Panc1 (cell line): ENCODE results near the gene INAFM1. TPM values are rescaled to one million over a fixed set of nuclear protein-coding genes. Genes with fewer than 3 reads are reported as not detected.

Experiments used
- ATAC-seq: fragments of 200-7000 bp; cut with Tn5 transposase; 2 replicates; pipeline ENCODE4 v1.9.1; 2020; ENCODE audit warnings: mild to moderate bottlenecking, moderate library complexity
- BruUV-seq: library from RNA; stranded (reverse); fragments of 400-500 nt; replicated peaks from 2 replicates; lab custom pipeline; 2021; lab: Mats Ljungman, UMichigan
- CTCF ChIA-PET: fragments of 300-600 bp; sonication (Branson Sonifier 250); formaldehyde crosslinking; loops from one replicate; lab custom pipeline; 2022; ENCODE audit warnings: antibody characterized with exemption; lab: Charles Lee
- POLR2A ChIA-PET: fragments of 300-600 bp; sonication (Branson Sonifier 250); formaldehyde crosslinking; loops from one replicate; lab custom pipeline; 2022; ENCODE audit warnings: antibody characterized with exemption; lab: Charles Lee
- DNase-seq: peaks from one replicate; pipeline ENCODE4 v3.0.0-alpha.2; 2010; ENCODE audit warnings: low read depth, low spot score
- H3K27ac ChIP-seq: 2 replicates; pipeline ENCODE4 v1.5.1; 2011; ENCODE audit warnings: mild to moderate bottlenecking, low read length, inconsistent platforms
- H3K27me3 ChIP-seq: fragments of 200-500 bp; sonication (Bioruptor generic); 2 replicates; pipeline ENCODE4 v1.6.0; 2014; ENCODE audit warnings: low read length, inconsistent platforms; ENCODE audit not compliant: control insufficient read depth, insufficient read depth
- H3K36me3 ChIP-seq: fragments of 200-500 bp; sonication (Bioruptor generic); 2 replicates; pipeline ENCODE4 v1.5.1; 2014; ENCODE audit warnings: inconsistent platforms, mild to moderate bottlenecking, low read length, moderate library complexity; ENCODE audit not compliant: control insufficient read depth, insufficient read depth
- H3K4me1 ChIP-seq: 2 replicates; pipeline ENCODE4 v1.5.1; 2011; ENCODE audit warnings: inconsistent platforms, mild to moderate bottlenecking, low read length, moderate library complexity; ENCODE audit not compliant: control insufficient read depth, insufficient read depth
- H3K4me3 ChIP-seq, 2 experiments: 2 replicates each; pipeline ENCODE4 v1.5.1; 2011 to 2012; ENCODE audit warnings: low read depth in 2 of 2, low read length in 2 of 2, mild to moderate bottlenecking in 2 of 2, inconsistent platforms in 1 of 2, moderate library complexity in 1 of 2
- H3K9me3 ChIP-seq: fragments of 200-500 bp; sonication (Bioruptor generic); 2 replicates; pipeline ENCODE4 v1.5.1; 2014; ENCODE audit warnings: low read depth, mild to moderate bottlenecking, inconsistent platforms, low read length, moderate library complexity; ENCODE audit not compliant: control insufficient read depth, insufficient read depth
- POLR2AphosphoS5 ChIP-seq: IDR thresholded peaks from 2 replicates; pipeline ENCODE4 v1.6.1; 2012; ENCODE audit warnings: mild to moderate bottlenecking, low read depth, low read length, moderate library complexity
- REST ChIP-seq, 2 experiments: IDR thresholded peaks; 2 replicates each; pipeline ENCODE4 v1.6.1; 2011 to 2012; ENCODE audit warnings: low read depth in 2 of 2, control low read depth in 1 of 2, low read length in 1 of 2, mild to moderate bottlenecking in 1 of 2, moderate library complexity in 1 of 2; ENCODE audit not compliant: insufficient read depth in 1 of 2
- SIN3A ChIP-seq: IDR thresholded peaks from 2 replicates; pipeline ENCODE4 v1.6.1; 2012; ENCODE audit warnings: low read depth, mild to moderate bottlenecking, low read length, moderate library complexity, borderline replicate concordance; ENCODE audit not compliant: insufficient read depth
- TCF7L2 ChIP-seq: IDR thresholded peaks from 2 replicates; pipeline ENCODE4 v1.6.1; 2011; ENCODE audit warnings: mild to moderate bottlenecking, low read depth, low read length, inconsistent platforms
- in situ Hi-C: cut with HindIII; loops from 2 replicates; pipeline ENCODE4 v1.10.0; 2016; ENCODE audit warnings: low sequenced_read_pairs, low pct_unique_long_range_greater_than_20kb
- intact Hi-C: fragments of 100-400 bp; cut with micrococcal nuclease; formaldehyde crosslinking; loops from one replicate; pipeline ENCODE4 v1.10.0; 2022; ENCODE audit not compliant: unreplicated experiment
- total RNA-seq: library from RNA; stranded (reverse); gene quantifications from one replicate; pipeline ENCODE4 v1.2.1, GENCODE V29; 2021; ENCODE audit not compliant: unreplicated experiment
- TF ChIP-seq, protein P1 (sequence below): fragments of 450-650 bp; IDR thresholded peaks from 2 replicates; pipeline ENCODE4 v1.5.1; 2017; ENCODE audit warnings: mild to moderate bottlenecking

The INAFM1 gene
- total RNA-seq, 1 experiment from 2014 or later, result 13.1 TPM

DNA sequence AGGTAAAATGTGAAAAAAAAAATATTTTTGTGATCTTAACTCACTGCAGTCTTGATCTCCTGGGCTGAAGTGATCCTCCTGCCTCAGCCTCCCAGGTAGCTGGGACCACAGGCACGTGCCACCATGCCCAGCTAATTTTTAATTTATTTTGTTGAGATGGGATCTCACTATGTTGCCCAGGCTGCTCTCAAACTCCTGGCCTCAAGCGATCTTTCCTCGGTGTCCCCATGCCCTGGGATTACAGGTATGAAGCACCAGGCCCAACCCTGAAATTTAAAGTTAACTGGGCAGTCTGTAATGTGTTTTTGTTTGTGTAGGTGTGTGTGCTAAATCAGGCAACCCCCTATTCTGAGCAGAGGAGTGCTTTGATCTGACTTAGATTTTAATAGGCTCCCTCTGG, 31.6 kb downstream of the INAFM1 start:
- DNase-seq (no peak), ATAC-seq (no peak)
- 0 out of 2 replicates have a peak, but pooled peaks cover 2% of the 10 kb centered on the region for H3K4me1 ChIP-seq
- CTCF ChIA-PET, result interaction anchor here (1.1 kb wide), 1 partner anchor 12 kb away, joined by 3 read pairs; no protein-coding TSS in a partner anchor
- no peak overlapping the region for H3K4me3 ChIP-seq
- no peaks in the 10 kb centered on the region for H3K36me3 ChIP-seq
- TF ChIP-seq, protein P1, sequence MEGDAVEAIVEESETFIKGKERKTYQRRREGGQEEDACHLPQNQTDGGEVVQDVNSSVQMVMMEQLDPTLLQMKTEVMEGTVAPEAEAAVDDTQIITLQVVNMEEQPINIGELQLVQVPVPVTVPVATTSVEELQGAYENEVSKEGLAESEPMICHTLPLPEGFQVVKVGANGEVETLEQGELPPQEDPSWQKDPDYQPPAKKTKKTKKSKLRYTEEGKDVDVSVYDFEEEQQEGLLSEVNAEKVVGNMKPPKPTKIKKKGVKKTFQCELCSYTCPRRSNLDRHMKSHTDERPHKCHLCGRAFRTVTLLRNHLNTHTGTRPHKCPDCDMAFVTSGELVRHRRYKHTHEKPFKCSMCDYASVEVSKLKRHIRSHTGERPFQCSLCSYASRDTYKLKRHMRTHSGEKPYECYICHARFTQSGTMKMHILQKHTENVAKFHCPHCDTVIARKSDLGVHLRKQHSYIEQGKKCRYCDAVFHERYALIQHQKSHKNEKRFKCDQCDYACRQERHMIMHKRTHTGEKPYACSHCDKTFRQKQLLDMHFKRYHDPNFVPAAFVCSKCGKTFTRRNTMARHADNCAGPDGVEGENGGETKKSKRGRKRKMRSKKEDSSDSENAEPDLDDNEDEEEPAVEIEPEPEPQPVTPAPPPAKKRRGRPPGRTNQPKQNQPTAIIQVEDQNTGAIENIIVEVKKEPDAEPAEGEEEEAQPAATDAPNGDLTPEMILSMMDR, result no peak
- no peak for TF ChIP-seq POLR2AphosphoS5
- TF ChIP-seq SIN3A, result no peak
- TF ChIP-seq TCF7L2, result no peak
- no peak for TF ChIP-seq REST (IDR thresholded peaks at IDR 0.05; ENCODE audit: insufficient read depth in 1 of 2, low read depth in 2 of 2, low read length in 1 of 2)
- in situ Hi-C loops, result no loop called here
- no peaks in the 10 kb centered on the region for H3K27me3 ChIP-seq
- intact Hi-C loops, result no loop called here
- no peaks in the 10 kb centered on the region for H3K9me3 ChIP-seq
- BruUV-seq, result no TSS peak
- no peak overlapping the region for H3K27ac ChIP-seq
- POLR2A ChIA-PET, result no interaction called here

DNA sequence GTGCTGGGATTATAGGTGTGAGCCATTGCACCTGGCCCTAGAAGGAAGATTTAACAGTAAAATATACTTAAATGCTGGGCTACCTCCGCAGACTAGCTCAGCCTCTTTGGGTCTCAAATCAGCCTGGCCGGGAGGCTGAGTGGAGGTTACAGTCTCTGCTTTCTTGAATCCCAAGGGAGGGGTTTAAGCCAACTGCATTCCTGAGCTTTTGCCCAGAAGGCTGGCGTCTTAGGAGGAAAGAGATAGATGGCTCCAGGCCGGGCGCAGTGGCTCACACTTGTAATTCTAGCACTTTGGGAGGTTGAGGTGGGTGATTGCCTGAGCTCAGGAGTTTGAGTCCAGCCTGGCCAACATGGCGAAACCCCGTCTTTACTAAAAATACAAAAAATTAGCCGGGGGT, 34.4 kb downstream of the INAFM1 start:
- POLR2A ChIA-PET, result no interaction called here
- in situ Hi-C loops, result no loop called here
- Histone ChIP-seq H3K4me3 (no peak overlapping the region), H3K27me3 (no peaks in the 10 kb centered on the region), H3K27ac (no peak overlapping the region), H3K4me1 (0 out of 2 replicates have a peak, but pooled peaks cover 2% of the 10 kb centered on the region), H3K9me3 (no peaks in the 10 kb centered on the region), H3K36me3 (no peaks in the 10 kb centered on the region)
- ATAC-seq (no peak), DNase-seq (no peak)
- intact Hi-C loops, result no loop called here
- TF ChIP-seq REST (IDR thresholded peaks at IDR 0.05; ENCODE audit: insufficient read depth in 1 of 2, low read depth in 2 of 2, low read length in 1 of 2), result no peak
- no peak for TF ChIP-seq POLR2AphosphoS5
- no peak for TF ChIP-seq TCF7L2
- TF ChIP-seq, protein P1, result no peak
- no peak for TF ChIP-seq SIN3A
- CTCF ChIA-PET, result no interaction called here
- no TSS peak for BruUV-seq
